Activated T-cell treated with anti-CD3 and anti-CD28 coated beads, Interleukin-2, amount 50 U/mL, for 72 hours (primary cell): ENCODE measurements around the gene CARS1. TPM values are rescaled to one million over a fixed set of nuclear protein-coding genes. Genes with fewer than 3 reads are reported as not detected.

Source experiments
- total RNA-seq, 2 donors: library from RNA; stranded (reverse); gene quantifications; one replicate each; pipeline ENCODE4 v1.2.3, GENCODE V29; 2022

CARS1 gene
- total RNA-seq, 2 donors from 2014 or later, result 217 to 224 TPM

Other genes with a start within 250 kb of the CARS1 start
- 1 to 10 TPM; 1.5 to 2.6 TPM for gene CDKN1C, start 171.6 kb downstream of the CARS1 start, total RNA-seq
- gene PHLDA2, start 128.0 kb downstream of the CARS1 start, total RNA-seq, result 10 to 100 TPM in 1 of 2 donors, 1 to 10 TPM in 1; 3.4 to 12.3 TPM
- gene NAP1L4, start 65.1 kb downstream of the CARS1 start, total RNA-seq, result 100 to 1,000 TPM; 421 to 504 TPM
- gene OSBPL5, start 107.9 kb upstream of the CARS1 start, total RNA-seq, result 1 to 10 TPM; 6.3 to 7.0 TPM
- gene MRGPRG, start 161.4 kb upstream of the CARS1 start, total RNA-seq, result not detected
- not detected for gene MRGPRE, start 175.0 kb upstream of the CARS1 start, total RNA-seq